ENCODE results near the gene DENND1B.
"Not testable (repeated sequence)": the region's sequence is repeated elsewhere in the genome, so short reads cannot be mapped to it uniquely, and the experiment has no call there.

The DENND1B gene

GRCh38 chr1:197750366-197750765, 24.9 kb downstream of the DENND1B start:
- DNase-seq (ENCODE audit: insufficient read length, low spot score) (no peak), FAIRE-seq (no peak)

GRCh38 chr1:197745911-197746310, 29.4 kb downstream of the DENND1B start:
- FAIRE-seq (no peak), DNase-seq (ENCODE audit: insufficient read length, low spot score) (no peak)

- FAIRE-seq, result no peak
- no peak for DNase-seq (ENCODE audit: insufficient read length, low spot score)
Observed at GRCh38 chr1:197744979-197745378, 30.3 kb downstream of the DENND1B start.

GRCh38 chr1:197743578-197743977, 31.7 kb downstream of the DENND1B start:
- DNase-seq (ENCODE audit: insufficient read length, low spot score), result no peak
- no peak for FAIRE-seq

GRCh38 chr1:197740992-197741391, 34.3 kb downstream of the DENND1B start:
- no peak for FAIRE-seq
- no peak for DNase-seq (ENCODE audit: insufficient read length, low spot score)

GRCh38 chr1:197738927-197739326, 36.4 kb downstream of the DENND1B start:
- no peak for FAIRE-seq
- no peak for DNase-seq (ENCODE audit: insufficient read length, low spot score)

- FAIRE-seq, result no peak
- DNase-seq (ENCODE audit: insufficient read length, low spot score), result no peak
Observed at GRCh38 chr1:197737916-197738315, 37.4 kb downstream of the DENND1B start.

- FAIRE-seq, result no peak
- DNase-seq (ENCODE audit: insufficient read length, low spot score), result no peak
Observed at GRCh38 chr1:197736685-197737084, 38.6 kb downstream of the DENND1B start.

GRCh38 chr1:197735461-197735860, 39.8 kb downstream of the DENND1B start:
- FAIRE-seq, result no peak
- no peak for DNase-seq (ENCODE audit: insufficient read length, low spot score)

- DNase-seq (ENCODE audit: insufficient read length, low spot score), result no peak
- FAIRE-seq, result no peak
Observed at GRCh38 chr1:197733324-197733723, 42.0 kb downstream of the DENND1B start.

- no peak for DNase-seq (ENCODE audit: insufficient read length, low spot score)
- no peak for FAIRE-seq
Observed at GRCh38 chr1:197732187-197732586, 43.1 kb downstream of the DENND1B start.

GRCh38 chr1:197731449-197731848, 43.8 kb downstream of the DENND1B start:
- no peak for DNase-seq (ENCODE audit: insufficient read length, low spot score)

GRCh38 chr1:197725976-197726375, 49.3 kb downstream of the DENND1B start:
- FAIRE-seq (peak; percentile 39), DNase-seq (ENCODE audit: insufficient read length, low spot score) (no peak)

More at GRCh38 chr1:197731449-197731848, 43.8 kb downstream of the DENND1B start:
- FAIRE-seq, result no peak

GRCh38 chr1:197725044-197725443, 50.2 kb downstream of the DENND1B start:
- no peak for DNase-seq (ENCODE audit: insufficient read length, low spot score)

GRCh38 chr1:197715806-197716205, 59.5 kb downstream of the DENND1B start:
- DNase-seq (ENCODE audit: insufficient read length, low spot score) (no peak), FAIRE-seq (no peak)

More at GRCh38 chr1:197725044-197725443, 50.2 kb downstream of the DENND1B start:
- FAIRE-seq, result no peak

GRCh38 chr1:197706601-197707000, 68.7 kb downstream of the DENND1B start:
- DNase-seq (ENCODE audit: insufficient read length, low spot score) (no peak), FAIRE-seq (no peak)

GRCh38 chr1:197705941-197706340, 69.3 kb downstream of the DENND1B start:
- FAIRE-seq, result no peak

GRCh38 chr1:197700688-197701087, 74.6 kb downstream of the DENND1B start:
- not testable (repeated sequence) for DNase-seq (ENCODE audit: insufficient read length, low spot score); FAIRE-seq

More at GRCh38 chr1:197705941-197706340, 69.3 kb downstream of the DENND1B start:
- no peak for DNase-seq (ENCODE audit: insufficient read length, low spot score)

- FAIRE-seq (no peak), DNase-seq (ENCODE audit: insufficient read length, low spot score) (no peak)
Observed at GRCh38 chr1:197696372-197696771, 78.9 kb downstream of the DENND1B start.

- DNase-seq (ENCODE audit: insufficient read length, low spot score) (no peak), FAIRE-seq (no peak)
Observed at GRCh38 chr1:197695961-197696360, 79.3 kb downstream of the DENND1B start.

GRCh38 chr1:197692965-197693364, 82.3 kb downstream of the DENND1B start:
- DNase-seq (ENCODE audit: insufficient read length, low spot score), result no peak
- FAIRE-seq, result no peak

- no peak for FAIRE-seq
Observed at GRCh38 chr1:197691816-197692215, 83.5 kb downstream of the DENND1B start.

GRCh38 chr1:197690074-197690473, 85.2 kb downstream of the DENND1B start:
- FAIRE-seq (no peak), DNase-seq (ENCODE audit: insufficient read length, low spot score) (no peak)

More at GRCh38 chr1:197691816-197692215, 83.5 kb downstream of the DENND1B start:
- no peak for DNase-seq (ENCODE audit: insufficient read length, low spot score)
